GM12891 (cell line): ENCODE results near the gene SKIC8.

Experiments used
- DNase-seq: peaks from one replicate; pipeline ENCODE4 v3.0.0; 2011; ENCODE audit warnings: low spot score; ENCODE audit not compliant: insufficient read length
- FAIRE-seq: peaks from 2 replicates; lab custom pipeline; 2011; peaks lifted over from hg19 to GRCh38; lab: Jason Lieb, UNC
- PAX5 ChIP-seq: IDR thresholded peaks from 2 replicates; pipeline ENCODE4 v1.6.1; 2011; ENCODE audit warnings: low read length, moderate library complexity, mild to moderate bottlenecking; ENCODE audit not compliant: insufficient read depth, severe bottlenecking
- POLR2A ChIP-seq: IDR thresholded peaks from 2 replicates; pipeline ENCODE4 v1.6.1; 2011; ENCODE audit warnings: low read depth, low read length, control low read depth
- POLR2AphosphoS5 ChIP-seq: IDR thresholded peaks from 2 replicates; pipeline ENCODE4 v1.6.1; 2011; ENCODE audit warnings: low read depth, low read length, control low read depth
- POU2F2 ChIP-seq: IDR thresholded peaks from 2 replicates; pipeline ENCODE4 v1.6.1; 2011; ENCODE audit warnings: low read depth, mild to moderate bottlenecking, control low read depth, low read length, moderate library complexity
- SPI1 ChIP-seq: IDR thresholded peaks from 2 replicates; pipeline ENCODE4 v1.6.1; 2011; ENCODE audit warnings: low read depth, low read length, control low read depth
- TAF1 ChIP-seq: IDR thresholded peaks from 2 replicates; pipeline ENCODE4 v1.6.1; 2011; ENCODE audit warnings: low read depth, low read length, control low read depth

Gene SKIC8

DNA sequence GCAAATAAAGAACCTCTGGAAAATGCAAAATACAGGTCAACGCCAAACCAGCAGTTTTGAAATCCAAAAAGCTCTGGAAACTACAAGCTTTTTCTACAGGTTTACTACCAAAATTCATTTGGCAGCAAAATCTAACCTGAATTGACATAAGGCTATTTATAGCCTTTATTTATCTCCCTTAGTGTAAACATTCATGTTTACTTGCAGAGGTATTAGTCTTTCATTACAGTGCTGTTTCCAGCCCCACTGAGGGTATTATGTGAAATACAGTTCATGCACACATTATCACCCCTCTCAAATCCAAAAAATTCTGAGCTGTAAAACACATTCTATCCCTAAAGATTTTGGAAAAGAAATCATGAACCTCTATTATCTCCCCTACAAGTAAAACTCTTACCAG is 7.2 kb downstream of the SKIC8 start:
- TF ChIP-seq SPI1 (no peak), POU2F2 (no peak), PAX5 (no peak), TAF1 (no peak), POLR2A (no peak), POLR2AphosphoS5 (no peak)
- no peak for DNase-seq
- no peak for FAIRE-seq

DNA sequence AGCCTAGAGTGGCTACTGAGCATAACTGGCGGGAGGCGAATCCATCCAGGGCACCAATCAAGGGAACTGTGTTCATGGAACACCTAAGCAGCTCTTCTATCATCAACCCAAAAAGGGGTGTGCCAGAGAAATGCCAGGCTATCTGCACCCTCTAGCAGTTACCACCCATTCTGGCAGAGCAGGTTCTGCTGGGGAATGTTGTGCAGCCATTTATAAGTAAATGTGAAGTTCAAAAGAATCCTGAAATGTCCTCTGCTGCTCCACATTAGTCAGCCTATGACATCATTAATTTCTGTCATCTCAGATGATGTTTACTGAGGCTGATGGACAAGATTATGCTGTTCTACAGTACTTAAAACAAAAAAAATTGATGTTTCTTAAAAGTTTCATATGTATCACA is 7.7 kb downstream of the SKIC8 start:
- TF ChIP-seq TAF1 (no peak), POLR2A (no peak), PAX5 (no peak), SPI1 (no peak), POU2F2 (no peak), POLR2AphosphoS5 (no peak)
- DNase-seq: no peak
- no peak for FAIRE-seq

DNA sequence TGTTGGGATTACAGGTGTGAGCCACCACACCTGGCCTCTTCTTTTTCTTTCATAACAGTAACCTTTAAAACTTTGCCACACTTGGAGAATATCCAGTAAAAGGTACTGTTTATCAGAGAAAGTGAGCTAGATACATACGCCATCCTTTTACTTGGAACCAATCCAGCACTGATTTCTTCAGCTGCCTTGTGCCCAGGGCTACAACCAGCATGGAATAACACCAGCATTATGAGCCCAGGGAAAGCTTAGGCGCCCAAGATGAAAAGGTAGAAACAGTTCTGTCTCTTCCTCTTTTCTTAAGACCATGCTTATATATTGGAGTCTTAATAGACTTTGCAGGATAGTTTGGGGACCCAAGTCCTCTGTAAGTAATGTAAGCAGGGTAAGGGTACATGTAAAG is 8.4 kb downstream of the SKIC8 start:
- FAIRE-seq: no peak
- TF ChIP-seq POLR2A (no peak), PAX5 (no peak), TAF1 (no peak), POU2F2 (no peak), POLR2AphosphoS5 (no peak), SPI1 (no peak)
- no peak for DNase-seq

DNA sequence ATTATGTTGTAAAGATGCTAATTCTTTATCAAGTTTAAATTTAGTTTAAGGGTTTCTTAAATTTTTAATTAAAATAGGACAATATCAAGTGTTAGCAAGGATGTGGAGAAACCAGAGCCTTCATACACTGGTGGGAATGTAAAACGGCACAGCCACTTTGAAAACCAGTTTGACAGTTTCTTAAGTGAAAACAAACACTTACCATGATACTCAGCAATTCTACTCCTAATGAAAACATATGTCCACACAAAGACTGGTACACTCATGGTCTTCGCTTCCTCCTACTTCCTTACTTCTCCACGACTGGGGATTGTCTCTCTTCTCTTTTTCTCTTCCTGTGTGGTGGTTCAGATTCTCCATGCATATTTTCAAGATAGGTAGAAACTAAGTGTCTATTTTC is 9.2 kb downstream of the SKIC8 start:
- DNase-seq (no peak), FAIRE-seq (no peak)
- TF ChIP-seq POLR2AphosphoS5 (no peak), TAF1 (no peak), PAX5 (no peak), POLR2A (no peak), SPI1 (no peak), POU2F2 (no peak)

DNA sequence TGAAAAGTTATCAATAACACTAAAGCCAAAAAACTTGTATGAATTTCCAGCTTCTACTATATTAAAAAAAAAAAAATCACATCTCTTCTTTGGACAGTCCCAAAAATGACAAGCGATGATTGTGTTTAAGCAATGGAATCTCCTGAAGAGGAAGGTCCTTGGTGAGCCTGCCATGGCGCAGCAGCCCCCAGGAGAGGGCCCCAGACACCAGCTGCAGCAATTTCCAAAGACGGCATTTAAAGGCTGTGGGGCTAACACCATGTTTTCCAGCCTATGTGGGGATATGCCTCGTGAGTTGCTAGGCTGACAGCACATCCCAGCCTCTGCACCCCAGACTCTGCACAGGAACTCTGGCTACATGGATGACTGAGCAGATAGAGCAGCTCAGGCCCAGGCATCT is 14.7 kb downstream of the SKIC8 start:
- TF ChIP-seq SPI1 (no peak), POU2F2 (no peak), POLR2A (no peak), TAF1 (no peak), PAX5 (no peak), POLR2AphosphoS5 (no peak)
- no peak for FAIRE-seq
- DNase-seq: no peak

DNA sequence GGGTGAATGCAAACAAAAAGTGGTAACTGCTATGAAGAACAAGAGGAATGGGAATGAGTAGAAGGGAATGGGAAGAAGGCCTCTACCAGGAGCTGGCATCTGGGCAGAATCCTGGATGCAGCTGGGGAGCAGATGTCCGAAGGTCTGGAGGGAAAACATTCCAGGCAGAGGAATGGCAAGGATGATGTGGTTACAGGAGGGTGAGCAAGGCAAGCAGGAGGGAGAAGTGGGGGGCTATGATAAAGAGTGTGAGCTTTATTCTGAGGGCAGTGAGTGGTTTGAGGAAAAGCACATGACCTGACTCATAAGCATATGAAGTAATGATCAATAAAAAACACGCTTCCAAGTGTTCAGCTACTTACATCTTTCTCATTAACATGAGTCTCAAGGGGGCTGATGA is 17.1 kb downstream of the SKIC8 start:
- no peak for DNase-seq
- TF ChIP-seq POU2F2 (no peak), POLR2A (no peak), SPI1 (no peak), PAX5 (no peak), POLR2AphosphoS5 (no peak), TAF1 (no peak)
- FAIRE-seq: no peak

DNA sequence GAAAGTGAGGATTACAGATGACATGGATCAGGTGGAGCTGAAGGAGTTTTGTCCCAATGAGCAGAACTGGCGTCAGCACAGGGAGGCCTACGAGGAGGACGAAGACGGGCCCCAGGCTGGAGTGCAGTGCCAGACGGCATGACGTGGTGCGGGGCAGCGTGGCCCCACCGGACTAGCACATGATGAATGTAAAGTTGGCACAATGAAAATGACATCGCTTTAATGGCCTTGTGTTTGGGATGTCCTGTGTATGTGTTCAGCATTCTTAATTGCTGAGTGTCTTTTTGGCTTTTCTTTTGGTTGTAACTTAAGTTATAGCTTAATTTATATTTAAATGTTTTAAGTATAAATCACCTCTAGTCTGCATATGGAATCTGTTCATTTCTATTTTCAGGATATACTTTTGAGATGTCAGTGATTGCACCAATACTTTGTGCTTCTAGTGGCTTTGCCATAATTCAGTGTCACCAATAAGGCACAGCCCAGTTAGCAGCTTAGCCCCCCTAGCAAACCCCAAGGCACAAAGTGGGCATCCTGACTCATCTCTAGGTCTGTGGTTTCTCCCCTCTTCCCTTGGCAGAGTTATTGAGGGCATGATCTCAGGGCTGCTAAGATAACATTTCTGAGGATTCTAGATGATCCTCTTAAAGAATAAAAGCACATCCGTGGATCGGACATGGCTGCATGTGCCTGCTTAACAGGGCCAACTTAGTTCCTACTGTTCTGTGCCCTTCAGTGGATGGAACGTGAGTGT is 18.9 kb downstream of the SKIC8 start:
- no peak for TF ChIP-seq POLR2AphosphoS5
- no peak for TF ChIP-seq POU2F2
- no peak for TF ChIP-seq TAF1
- TF ChIP-seq POLR2A: no peak
- TF ChIP-seq SPI1: no peak
- no peak for TF ChIP-seq PAX5
- no peak for FAIRE-seq
- DNase-seq: no peak

DNA sequence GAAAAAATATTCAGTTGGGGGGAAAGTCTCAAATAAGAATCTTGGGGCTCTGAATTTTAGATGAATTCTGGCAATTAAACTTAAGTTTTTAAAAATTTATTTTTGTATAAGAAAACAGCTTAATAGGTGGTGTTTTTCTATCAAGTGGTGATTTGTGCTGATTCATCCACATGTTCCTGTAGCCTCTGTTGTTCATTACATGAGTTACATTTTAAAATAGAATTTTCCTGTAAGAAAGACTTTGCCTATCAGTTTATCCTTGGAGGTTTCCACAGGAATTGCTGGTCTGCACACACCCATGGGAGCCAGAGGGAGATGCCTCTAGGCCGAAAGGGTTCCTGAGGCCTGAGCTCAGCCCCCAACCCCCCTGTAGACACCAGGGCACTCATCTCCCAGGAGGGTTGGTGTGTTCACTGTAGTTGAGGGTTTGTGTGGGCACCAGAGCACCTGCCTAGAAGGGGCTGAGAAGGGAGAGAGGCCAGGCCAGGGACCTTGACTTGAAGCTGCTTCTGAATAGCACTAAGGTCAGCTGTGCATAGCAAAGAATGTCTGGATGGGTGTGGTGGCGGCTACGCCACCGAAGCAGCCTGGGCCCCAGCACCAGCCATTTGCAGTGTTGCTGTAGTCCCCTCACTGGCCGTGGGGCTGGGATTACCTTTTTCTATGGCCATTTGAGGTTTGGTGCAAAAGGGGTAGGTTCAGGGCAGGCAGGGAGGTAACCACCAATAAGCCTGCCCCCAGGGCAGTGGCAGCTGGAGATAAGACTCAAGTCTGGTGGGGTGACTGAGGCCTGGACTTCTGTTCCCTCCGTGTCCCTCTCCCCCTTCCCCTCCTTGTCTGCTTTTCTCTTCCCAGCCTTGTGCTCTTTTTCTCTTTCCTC is 23.1 kb downstream of the SKIC8 start:
- FAIRE-seq (no peak), DNase-seq (no peak)
- TF ChIP-seq TAF1 (no peak), POLR2AphosphoS5 (no peak), PAX5 (no peak), POLR2A (no peak), POU2F2 (no peak), SPI1 (no peak)

DNA sequence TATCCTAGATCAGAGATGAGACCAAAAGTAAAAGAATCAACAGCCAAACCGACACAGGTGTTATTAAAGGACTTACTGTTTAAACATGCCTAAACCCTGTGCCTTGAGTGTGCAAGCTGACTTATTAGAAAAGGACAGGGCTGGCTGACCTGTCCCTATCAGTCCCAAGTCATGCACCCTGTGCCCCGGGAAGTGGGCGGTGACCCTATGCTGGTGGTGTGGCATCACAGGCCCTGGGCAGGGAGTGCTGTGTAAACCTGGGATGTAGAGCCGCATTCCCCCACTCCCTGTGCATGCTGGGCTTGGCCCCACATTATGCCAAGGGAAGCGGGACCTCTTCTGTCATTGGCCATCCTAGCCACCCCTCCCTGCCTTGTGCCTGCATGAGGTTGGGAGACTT is 24.4 kb downstream of the SKIC8 start:
- FAIRE-seq: no peak
- no peak for DNase-seq
- TF ChIP-seq SPI1 (no peak), POLR2AphosphoS5 (no peak), POLR2A (no peak), POU2F2 (no peak), PAX5 (no peak), TAF1 (no peak)

DNA sequence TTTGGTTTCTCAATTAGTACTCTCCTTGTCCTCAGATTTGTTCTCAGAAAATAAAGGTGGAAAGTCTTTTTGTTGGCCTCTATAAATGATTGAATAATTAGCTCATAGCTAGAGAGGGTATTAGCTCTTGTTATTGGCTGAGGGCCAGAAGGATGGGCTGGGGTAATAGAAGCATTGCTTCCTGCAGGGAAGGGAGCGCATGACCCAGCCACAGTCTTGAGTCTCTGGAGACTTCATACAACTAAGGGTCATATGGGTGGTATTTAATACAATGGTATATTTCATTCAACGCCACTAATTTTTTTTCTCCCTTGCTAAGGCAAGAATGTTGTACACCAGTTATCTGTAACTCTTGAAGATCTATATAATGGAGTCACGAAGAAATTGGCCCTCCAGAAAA is 26.6 kb downstream of the SKIC8 start:
- TF ChIP-seq POLR2AphosphoS5 (no peak), TAF1 (no peak), PAX5 (no peak), POLR2A (no peak), SPI1 (no peak), POU2F2 (no peak)
- FAIRE-seq (no peak), DNase-seq (no peak)
